ENCODE measurements around the gene IGIP. TPM values are rescaled to one million over a fixed set of nuclear protein-coding genes. Genes with fewer than 3 reads are reported as not detected.

The IGIP gene
- total and polyA plus RNA-seq, 2 donors (not counting 1 experiment from before 2014, with no cell fraction given) = 1.3 to 9.9 TPM

- peaks cover 15% of the 10 kb centered on the region for H3K4me1 Mint-ChIP-seq
- H3K4me3 ChIP-seq (ENCODE audit: control extremely low read depth in 1 of 5, extremely low read depth in 1 of 5, insufficient read depth in 1 of 5, low read depth in 2 of 5, low read length in 4 of 5) = no peak overlapping the region
- no peak overlapping the region for H3K9ac ChIP-seq (ENCODE audit: low read length)
- ATAC-seq (ENCODE audit: low read depth) = no peak
- intact Hi-C loops (cut with micrococcal nuclease) = loop anchor here (10.0 kb wide), 1 partner anchor 1843 kb away; the partner anchor contains the start of genes CDC25C and FAM53C
- no peak for DNase-seq
- WGBS (ENCODE audit: insufficient coverage) = 100% methylated on average over 1 of the region's 1 CpG
- H3K79me2 ChIP-seq (ENCODE audit: control insufficient read depth, insufficient read depth, low read length) = peaks cover 6% of the 10 kb centered on the region
- H2AFZ ChIP-seq (ENCODE audit: insufficient read depth, low read depth, low read length, poor library complexity, severe bottlenecking) = no peak overlapping the region
- ChIA-PET POLR2A (no interaction called here), CTCF (interaction anchor here (0.6 to 1.5 kb wide), 4 partner anchors 32 to 1212 kb away, joined by 3 to 6 read pairs (median 3); no protein-coding TSS in a partner anchor)
- H3K27me3 Mint-ChIP-seq = no peaks in the 10 kb centered on the region
- no peaks in the 10 kb centered on the region for H3K36me3 ChIP-seq (replicated peaks in 1 of 2; ENCODE audit: control extremely low read depth in 1 of 2, control insufficient read depth in 1 of 2, extremely low read depth in 1 of 2, insufficient read depth in 2 of 2, low read length in 1 of 2)
- H3K4me1 ChIP-seq (ENCODE audit: control insufficient read depth in 2 of 2, insufficient read depth in 2 of 2, low read length in 2 of 2) = peaks cover 9 to 16% of the 10 kb centered on the region in 2 donors
- H3K27me3 ChIP-seq (replicated peaks in 1 of 4; ENCODE audit: control extremely low read depth in 1 of 4, control insufficient read depth in 3 of 4, insufficient read depth in 4 of 4, low read length in 3 of 4) = peaks cover 0 to 7% (median 0%) of the 10 kb centered on the region in 4 experiments
- no peak overlapping the region for H3K27ac Mint-ChIP-seq
- no peaks in the 10 kb centered on the region for H4K20me1 ChIP-seq (ENCODE audit: control insufficient read depth, insufficient read depth, low read length, poor library complexity, severe bottlenecking)
- H3K9me3 Mint-ChIP-seq (ENCODE audit: insufficient read depth) = no peaks in the 10 kb centered on the region
- H3K9me3 ChIP-seq (ENCODE audit: control extremely low read depth in 1 of 3, control insufficient read depth in 2 of 3, insufficient read depth in 1 of 3, low read length in 2 of 3) = no peaks in the 10 kb centered on the region
- no peak for TF ChIP-seq EZH2 (IDR thresholded peaks at IDR 0.05; ENCODE audit: borderline replicate concordance, insufficient read depth, low read depth, low read length, poor library complexity, severe bottlenecking)
- no peak for TF ChIP-seq CTCF (IDR thresholded peaks at IDR 0.05)
- no peak overlapping the region for H3K27ac ChIP-seq (ENCODE audit: low read length in 2 of 2)
- no peak overlapping the region for H3K4me3 Mint-ChIP-seq
- no peak overlapping the region for H3K4me2 ChIP-seq (replicated peaks; ENCODE audit: low read depth, low read length, poor library complexity, severe bottlenecking)
Measured at GRCh38 chr5:140178086-140178410, 52.3 kb downstream of the IGIP start.

GRCh38 chr5:140178482-140179116 lies 52.9 kb downstream of the IGIP start:
- H3K27ac ChIP-seq (ENCODE audit: low read length in 2 of 2) = no peak overlapping the region
- H3K4me1 Mint-ChIP-seq = peaks cover 15% of the 10 kb centered on the region
- no peaks in the 10 kb centered on the region for H4K20me1 ChIP-seq (ENCODE audit: control insufficient read depth, insufficient read depth, low read length, poor library complexity, severe bottlenecking)
- H3K27me3 ChIP-seq (replicated peaks in 1 of 4; ENCODE audit: control extremely low read depth in 1 of 4, control insufficient read depth in 3 of 4, insufficient read depth in 4 of 4, low read length in 3 of 4) = peaks cover 0 to 7% (median 0%) of the 10 kb centered on the region in 4 experiments
- intact Hi-C loops (cut with micrococcal nuclease) = loop anchor here (10.0 kb wide), 1 partner anchor 1844 kb away; the partner anchor contains the start of genes CDC25C and FAM53C
- H3K27ac Mint-ChIP-seq = no peak overlapping the region
- no peak overlapping the region for H3K9ac ChIP-seq (ENCODE audit: low read length)
- H3K27me3 Mint-ChIP-seq = no peaks in the 10 kb centered on the region
- no peaks in the 10 kb centered on the region for H3K9me3 ChIP-seq (ENCODE audit: control extremely low read depth in 1 of 3, control insufficient read depth in 2 of 3, insufficient read depth in 1 of 3, low read length in 2 of 3)
- H3K4me3 ChIP-seq (ENCODE audit: control extremely low read depth in 1 of 5, extremely low read depth in 1 of 5, insufficient read depth in 1 of 5, low read depth in 2 of 5, low read length in 4 of 5) = no peak overlapping the region
- POLR2A ChIA-PET = no interaction called here
- no peaks in the 10 kb centered on the region for H3K36me3 ChIP-seq (replicated peaks in 1 of 2; ENCODE audit: control extremely low read depth in 1 of 2, control insufficient read depth in 1 of 2, extremely low read depth in 1 of 2, insufficient read depth in 2 of 2, low read length in 1 of 2)
- peaks cover 9 to 16% of the 10 kb centered on the region in 2 donors for H3K4me1 ChIP-seq (ENCODE audit: control insufficient read depth in 2 of 2, insufficient read depth in 2 of 2, low read length in 2 of 2)
- no peak overlapping the region for H2AFZ ChIP-seq (ENCODE audit: insufficient read depth, low read depth, low read length, poor library complexity, severe bottlenecking)
- no peak overlapping the region for H3K4me3 Mint-ChIP-seq
- no peak overlapping the region for H3K4me2 ChIP-seq (replicated peaks; ENCODE audit: low read depth, low read length, poor library complexity, severe bottlenecking)
- WGBS (ENCODE audit: insufficient coverage) = no CpG with 5 or more reads among the region's 6 CpGs
- H3K9me3 Mint-ChIP-seq (ENCODE audit: insufficient read depth) = no peaks in the 10 kb centered on the region
- DNase-seq = no peak
- CTCF ChIA-PET = interaction anchor here (0.6 to 1.5 kb wide), 5 partner anchors 32 to 1212 kb away, joined by 3 to 6 read pairs (median 3); no protein-coding TSS in a partner anchor
- ATAC-seq (ENCODE audit: low read depth) = no peak
- peaks cover 6% of the 10 kb centered on the region for H3K79me2 ChIP-seq (ENCODE audit: control insufficient read depth, insufficient read depth, low read length)
- TF ChIP-seq EZH2 (IDR thresholded peaks at IDR 0.05; ENCODE audit: borderline replicate concordance, insufficient read depth, low read depth, low read length, poor library complexity, severe bottlenecking) (no peak), CTCF (IDR thresholded peaks at IDR 0.05) (no peak)
